Activated naive CD4-positive, alpha-beta T cell treated with Interleukin-2 at 50 U/mL for 16 hours (primary cell): ENCODE data around the gene NEURL1.
A peak's percentile ranks its signal among the peaks of the same experiment; 100 is the strongest.
"Not testable (repeated sequence)": the region's sequence is repeated elsewhere in the genome, so short reads cannot be mapped to it uniquely, and the experiment has no call there.

ENCODE experiments used
- DNase-seq: peaks from one replicate; pipeline ENCODE4 v3.0.0-alpha.2; 2020

Gene NEURL1

DNA sequence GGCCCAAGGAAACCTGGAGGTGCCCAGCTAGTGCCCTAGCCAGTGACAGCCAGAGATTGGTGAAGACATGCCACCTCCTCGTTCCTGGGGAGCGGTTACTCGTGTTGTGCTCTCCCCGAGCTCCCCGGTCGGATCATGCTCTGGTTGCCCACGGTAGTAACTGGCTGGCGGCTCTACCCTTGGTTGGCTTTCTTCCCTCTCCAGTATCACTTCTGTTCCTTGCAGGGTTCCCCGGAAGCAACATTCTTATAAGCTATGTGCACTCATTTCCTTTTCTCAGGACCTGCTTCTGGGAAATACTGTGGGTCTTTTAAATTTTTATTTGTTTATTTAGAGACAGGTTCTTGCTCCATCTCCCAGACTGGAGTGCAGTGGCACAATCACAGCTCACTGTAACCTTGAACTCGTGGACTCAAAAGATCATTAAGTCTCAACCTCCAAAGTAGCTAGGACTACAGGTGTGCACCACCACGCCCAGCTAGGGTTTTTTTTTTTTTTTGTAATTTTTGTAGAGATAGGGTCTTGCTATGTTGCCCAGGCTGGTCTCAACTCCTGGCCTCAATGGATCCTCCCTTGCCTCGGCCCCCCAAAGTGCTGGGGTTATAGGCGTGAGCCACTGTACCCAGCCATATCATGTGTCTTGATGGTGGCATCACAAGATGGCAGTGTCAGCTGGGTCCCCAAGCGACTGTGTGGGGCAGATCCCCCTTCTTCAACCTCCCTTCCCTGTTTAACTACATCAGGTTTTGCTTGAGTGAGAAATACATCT is 27.9 kb upstream of the NEURL1 start:
- DNase-seq, result no peak

DNA sequence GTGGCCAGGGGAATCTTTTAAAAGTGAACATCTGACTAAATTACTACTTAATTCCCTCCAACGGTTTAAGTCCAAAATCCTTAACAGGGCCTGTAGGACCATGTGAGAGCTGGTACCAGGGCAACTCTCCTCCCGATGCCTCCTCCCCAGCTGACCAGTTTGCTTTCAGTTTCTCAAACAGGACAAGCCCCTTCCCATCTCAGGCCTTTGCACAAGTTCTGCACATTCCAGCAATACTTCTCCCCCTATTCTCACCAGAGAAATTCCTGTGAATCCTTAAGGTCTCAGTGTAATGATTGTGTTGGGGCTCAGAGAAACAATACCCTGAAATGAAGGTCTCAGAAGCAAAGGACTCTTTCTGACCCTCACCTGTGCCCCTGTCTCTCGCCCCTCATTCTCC is 26.8 kb upstream of the NEURL1 start:
- DNase-seq, result no peak

DNA sequence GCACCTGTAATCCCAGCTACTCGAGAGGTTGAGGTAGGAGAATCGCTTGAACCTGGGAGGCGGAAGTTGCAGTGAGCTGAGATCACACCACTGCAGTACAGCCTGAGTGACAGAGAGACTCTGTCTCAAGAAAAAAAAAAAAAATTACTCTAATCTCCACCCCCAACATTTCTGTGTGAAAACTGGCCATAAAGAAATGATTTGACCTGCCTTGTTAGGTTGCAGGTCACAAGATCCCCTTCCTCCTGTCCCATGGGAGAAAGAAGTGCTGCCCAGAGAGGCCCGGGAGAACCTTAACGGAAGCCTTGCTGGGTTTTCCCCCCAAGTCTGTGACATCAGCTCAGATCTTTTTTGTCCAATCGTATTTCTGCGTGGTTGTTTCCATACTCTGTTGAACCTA is 26.1 kb upstream of the NEURL1 start:
- no peak for DNase-seq

DNA sequence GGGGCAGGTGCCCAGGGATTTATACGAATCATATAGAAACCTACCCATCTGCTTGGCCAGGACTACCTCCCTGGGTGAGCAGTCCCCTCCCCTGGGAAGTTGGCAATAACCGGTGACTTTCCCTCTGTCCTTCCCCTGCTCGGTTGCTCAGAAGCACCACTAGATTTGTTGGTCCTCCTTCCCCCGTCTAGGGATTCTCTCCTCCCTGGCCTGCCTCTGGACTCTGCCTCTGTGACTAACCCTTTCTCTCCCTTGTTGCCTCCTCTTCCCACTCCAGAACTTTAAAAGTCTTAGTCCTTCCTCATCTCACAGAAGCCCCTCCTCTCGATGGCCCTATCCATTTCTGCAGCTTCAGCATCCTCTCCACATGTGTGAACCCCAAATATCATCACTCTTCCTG is 24.3 kb upstream of the NEURL1 start:
- no peak for DNase-seq

DNA sequence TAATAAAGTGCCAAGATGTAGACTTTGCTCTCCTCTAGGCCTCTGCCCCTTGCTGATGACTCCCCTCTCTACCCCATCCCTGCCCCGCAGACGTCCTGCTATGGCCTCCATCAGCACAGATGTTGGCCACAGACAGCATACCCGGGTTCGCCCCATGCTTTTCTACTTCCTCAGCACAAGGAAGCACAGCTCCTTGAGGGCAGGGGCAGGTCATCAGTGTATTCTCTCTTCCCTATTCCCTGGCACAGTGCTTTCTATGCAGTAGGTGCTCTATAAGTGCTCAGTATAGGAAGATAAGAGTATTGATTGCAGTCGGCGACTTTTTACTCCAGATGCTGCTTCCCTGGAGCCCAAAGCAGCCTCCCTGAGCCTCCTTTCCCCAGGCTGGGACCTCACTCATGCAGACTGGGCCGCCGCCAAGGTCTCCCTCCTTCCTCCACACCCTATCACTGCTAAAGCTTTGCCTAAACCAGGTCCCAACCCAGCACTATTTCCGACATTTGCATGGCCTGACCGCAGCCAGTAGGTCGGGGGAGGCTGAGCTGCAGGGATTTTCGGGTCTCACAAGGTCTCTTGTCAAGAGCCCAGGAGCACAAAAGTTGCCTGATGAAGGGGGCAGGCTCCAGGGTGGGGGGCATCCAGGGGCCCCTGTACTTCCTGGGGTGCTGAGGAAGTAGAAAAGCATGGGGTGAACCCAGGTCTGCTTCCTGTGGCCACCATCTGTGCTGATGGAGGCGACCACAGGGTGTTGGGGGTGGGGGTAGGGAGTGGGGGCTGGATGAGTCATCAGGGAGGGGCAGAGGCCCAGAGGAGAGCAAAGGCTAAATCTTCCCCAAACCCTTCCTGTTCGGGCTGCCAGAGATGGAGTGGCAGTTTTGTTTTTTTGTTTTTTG is 22.5 kb upstream of the NEURL1 start:
- DNase-seq, result peak; percentile 65

DNA sequence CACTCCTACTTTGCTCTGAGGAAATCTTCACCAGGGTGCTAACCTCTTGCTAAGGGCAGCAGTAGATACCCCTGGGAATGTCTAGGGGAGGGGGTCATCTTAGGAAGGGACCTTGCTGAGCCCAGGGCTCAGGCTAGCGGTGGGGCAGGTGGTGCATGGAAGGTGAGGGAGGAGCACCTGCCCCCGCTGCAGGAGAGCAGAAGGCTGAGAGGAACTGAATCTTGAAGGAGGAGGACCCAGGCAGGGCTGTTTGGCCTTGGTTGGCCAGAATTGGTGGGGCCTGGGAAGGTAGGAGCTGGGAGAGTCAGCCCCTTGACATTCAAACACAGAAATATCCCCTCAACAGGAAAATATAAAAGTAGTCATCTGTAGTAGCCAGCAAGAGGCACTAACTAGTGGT is 21.5 kb upstream of the NEURL1 start:
- DNase-seq, result no peak

DNA sequence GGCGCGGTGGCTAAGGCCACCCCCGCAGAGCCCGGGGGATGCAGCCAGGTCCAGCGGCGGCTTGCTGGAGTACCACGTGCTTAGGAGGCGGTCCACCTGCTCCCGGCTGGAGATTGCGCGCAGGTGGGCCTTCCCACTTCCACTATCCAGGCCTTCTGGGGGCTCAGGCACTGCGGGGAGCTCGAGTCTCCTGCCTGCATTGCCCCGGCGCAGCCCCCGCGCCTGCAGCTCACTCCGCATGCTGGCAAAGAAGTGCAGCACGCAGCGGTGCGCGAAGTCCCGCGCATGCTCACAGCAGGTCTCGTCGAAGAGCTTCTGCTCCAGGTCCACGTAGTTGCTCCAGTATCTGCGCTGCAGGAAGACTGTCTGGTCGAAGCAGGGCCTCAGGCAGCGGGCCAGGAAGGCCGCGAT is 20.2 kb upstream of the NEURL1 start:
- no peak for DNase-seq

DNA sequence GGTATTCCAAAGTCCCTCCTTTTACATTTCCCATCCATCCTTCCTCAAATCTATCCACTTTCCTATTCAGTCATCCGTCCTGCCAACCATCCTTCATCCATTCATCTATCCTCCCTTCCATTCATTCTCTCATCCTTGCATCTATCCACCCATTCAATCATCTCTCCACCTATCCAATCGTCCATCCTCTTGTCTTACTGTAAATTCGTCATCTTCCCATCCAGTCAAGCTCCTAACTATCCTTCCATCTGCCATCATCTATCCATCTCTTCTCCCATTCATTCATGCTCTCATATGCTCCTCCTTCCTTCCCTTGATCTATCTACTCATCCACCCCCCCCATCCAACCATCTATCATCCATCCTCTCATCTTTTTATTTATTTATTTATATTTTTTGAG is 19.4 kb upstream of the NEURL1 start:
- DNase-seq, result no peak

DNA sequence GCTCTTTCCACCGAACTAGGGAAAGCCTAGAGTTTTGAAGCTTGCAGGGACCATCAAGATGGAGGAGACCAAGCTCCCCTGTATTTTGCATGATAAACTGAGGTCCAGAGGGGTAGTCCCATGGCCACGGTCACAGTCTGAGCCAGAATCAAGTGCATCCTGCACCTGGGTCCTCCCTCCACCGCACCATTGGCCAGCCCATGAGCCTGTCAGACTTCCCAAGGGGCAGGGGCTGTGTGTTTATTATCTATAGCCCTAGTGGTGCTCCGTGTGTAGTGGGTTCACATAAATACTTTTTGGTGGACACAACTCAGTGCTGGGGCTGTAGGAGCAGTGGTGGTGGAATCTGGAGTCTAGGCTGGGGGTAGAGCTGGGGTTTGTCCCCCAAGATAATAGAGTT is 18.1 kb upstream of the NEURL1 start:
- no peak for DNase-seq

DNA sequence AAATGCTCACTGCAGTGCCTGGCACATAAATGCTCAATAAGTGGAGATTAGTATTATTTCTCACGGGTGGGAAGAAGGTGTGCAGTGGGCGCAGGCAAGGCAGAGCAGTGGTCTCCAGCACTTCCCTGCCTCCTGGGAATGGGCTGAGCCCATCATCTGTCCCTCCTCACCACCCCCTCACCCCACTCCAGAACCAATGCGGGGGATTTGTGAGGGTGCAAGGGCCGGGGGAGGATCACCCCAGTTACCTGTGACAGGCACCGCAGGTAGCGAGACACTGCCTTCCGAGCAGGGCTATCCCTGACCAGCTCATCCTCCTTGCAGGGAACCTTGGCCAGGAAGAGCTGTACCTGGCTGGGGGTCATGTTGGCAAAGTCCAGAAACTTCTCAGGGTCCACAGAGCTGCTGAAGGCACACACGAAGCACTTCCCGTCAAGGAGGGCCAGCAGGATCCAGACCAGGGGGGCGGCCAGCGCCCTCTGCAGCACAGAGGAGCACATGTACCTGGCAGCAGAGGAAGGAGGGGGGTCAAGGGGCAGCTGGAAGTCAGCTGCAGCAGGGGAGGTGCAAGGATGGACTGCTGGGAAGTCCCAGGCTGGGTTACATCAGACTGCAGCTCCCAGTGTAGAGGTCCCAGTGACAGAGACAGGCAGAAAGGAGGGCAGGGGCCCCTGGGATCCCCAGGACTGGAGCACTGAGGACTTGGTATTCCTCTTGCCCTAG is 17.3 kb upstream of the NEURL1 start:
- DNase-seq, result no peak

DNA sequence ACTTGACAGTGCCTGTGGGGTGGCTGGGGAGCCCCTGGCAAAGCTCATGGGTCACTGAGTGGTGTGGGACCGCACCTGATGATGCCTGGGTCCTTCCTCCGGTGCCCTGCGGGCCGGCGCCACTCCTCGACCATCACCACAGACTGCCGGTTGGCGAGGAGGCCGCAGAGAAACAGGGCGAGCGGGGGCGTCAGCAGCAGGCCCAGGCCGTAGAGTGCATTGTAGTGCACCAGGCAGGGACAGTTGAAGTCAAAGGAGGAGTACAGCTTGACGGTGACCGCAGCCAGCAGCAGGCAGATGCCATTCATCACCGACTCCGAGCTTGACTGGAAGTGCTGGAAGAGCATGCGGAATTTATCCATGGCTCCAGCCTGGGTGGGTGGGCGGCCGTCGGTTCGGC is 14.8 kb upstream of the NEURL1 start:
- no peak for DNase-seq

DNA sequence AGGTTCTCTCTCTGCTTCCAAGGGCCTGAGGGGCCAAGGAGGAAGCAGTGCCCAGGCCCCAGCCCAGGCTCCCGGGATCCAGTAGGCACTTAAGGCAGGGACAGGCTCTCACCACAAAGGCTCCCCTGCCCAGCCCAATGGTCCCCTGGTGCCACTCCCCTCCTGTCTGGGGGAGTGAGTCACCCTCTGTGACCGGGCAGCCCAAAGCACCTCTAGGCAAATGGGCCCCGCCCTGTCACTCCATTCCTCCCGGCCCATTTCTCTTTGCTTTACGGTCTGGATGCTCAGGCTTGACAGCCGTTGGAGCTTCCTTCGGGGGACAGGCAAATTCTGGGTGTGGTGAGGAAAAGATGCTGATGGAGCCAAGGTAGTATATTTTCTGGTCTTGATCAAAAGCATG is 14.4 kb upstream of the NEURL1 start, which contains the start of gene CALHM3:
TSS of gene CALHM3 (minus strand) at position 106 of the 400 bp plus-strand sequence. CDS start 208 bp downstream, outside the sequence.
- no peak for DNase-seq

DNA sequence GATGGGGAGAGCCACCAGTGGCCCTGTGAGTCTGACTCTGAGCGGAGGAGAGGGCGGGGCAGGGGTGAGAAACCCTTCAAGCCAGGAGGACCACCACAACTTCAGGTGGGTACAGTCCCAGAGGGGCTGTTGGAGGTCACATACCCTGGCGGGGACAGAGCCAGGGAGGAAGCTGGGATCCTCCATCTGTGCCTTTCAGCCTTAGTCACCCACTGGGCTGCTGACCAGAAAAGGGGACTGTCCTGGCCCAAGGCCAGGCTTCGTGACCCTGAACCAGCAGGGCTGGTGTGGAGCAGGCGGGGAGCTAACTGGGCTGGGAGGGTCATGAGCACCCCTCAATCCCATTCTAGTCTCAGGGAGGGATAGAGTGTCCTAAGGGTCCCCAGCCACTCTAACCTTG is 13.0 kb upstream of the NEURL1 start:
- no peak for DNase-seq

DNA sequence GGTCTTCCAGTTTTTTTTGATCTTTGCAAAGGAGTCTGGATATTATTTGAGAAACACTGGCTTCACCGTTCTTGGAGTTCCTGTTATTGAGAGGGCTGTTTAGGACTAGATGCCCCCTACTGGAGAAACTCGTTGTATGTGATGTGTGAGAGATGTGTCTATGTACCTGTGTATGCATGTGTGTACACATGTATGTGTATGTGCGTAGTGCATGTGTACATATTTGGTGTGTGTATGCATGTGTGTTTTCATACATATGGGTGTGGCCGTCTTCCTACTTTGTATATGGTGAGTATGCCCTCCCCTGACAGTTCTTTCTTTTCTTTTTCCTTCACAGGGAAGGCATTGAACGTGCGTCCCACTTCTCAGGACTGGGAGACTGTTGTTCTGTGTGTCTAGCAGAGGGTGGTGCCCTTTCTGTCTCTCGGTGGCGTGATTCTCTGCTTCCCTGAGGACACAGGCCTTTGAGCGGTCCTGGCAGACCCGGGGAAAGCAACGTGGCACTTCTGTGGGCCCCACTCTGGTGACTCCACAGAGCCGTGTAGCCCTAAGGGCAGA is 11.5 kb upstream of the NEURL1 start:
- no peak for DNase-seq

DNA sequence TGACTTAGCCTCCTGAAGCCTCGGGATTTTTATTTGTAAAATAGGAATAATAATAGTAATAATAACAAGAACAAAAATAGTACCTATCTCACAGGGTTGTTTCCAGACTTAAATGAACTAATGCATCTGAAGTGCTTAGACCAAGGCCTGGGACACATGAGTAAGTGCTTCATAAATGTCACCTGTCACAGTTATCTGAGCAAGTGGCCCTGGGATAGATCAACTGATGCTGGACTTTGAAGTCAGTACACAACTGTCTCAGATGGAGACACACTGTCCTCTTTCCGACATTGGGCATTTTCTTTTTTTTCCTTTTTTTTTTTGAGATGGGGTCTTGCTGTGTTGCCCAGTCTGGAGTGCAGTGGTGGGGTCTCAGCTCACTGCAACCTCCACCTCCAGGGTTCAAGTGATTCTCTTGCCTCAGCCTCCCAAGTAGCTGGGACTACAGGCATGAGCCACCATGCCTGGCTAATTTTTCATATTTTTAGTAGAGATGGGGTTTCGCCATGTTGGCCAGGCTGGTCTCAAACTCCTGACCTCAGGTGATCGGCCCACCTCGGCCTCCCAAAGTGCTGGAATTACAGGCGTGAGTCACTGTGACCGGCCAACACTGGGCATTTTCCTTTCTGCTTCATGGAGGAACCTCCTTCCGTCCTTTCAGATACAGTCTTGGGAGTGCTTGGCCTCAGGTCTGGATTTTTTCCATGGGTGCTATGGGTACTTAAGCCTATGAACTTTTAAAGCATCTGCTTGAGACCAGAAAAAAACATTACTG is 6.7 kb upstream of the NEURL1 start:
- not testable (repeated sequence) for DNase-seq

DNA sequence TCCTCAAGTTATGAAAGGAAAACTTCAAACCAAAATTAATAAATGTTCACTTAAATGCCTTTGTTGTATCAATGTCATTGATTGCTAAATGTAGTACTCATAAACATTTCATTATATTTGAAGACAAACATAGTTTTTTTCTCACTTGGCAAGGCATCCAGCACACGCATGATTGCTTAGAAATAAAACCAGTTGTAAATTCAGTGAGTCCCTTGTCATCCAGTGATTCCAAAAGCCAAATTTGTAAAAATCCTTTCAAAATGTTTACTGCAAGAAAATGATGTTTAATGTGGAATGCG is 6.1 kb upstream of the NEURL1 start:
- no peak for DNase-seq

DNA sequence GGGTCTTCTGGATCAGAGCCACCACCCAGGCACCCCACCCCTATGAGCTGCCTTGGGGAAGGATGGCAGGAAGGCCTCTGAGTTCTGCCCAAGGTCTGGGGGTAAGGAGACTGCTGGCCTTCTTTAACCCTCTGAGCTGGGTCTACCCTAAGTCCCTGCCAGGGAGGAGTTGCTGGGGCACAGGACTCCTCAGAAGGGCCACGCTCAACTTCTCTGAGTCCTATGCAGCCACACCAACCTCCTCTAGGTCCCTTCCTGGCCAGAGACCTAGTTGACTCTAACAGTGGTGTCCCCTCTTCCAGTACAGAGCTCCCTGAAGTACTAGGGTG is 2.6 kb upstream of the NEURL1 start:
- DNase-seq, result no peak

DNA sequence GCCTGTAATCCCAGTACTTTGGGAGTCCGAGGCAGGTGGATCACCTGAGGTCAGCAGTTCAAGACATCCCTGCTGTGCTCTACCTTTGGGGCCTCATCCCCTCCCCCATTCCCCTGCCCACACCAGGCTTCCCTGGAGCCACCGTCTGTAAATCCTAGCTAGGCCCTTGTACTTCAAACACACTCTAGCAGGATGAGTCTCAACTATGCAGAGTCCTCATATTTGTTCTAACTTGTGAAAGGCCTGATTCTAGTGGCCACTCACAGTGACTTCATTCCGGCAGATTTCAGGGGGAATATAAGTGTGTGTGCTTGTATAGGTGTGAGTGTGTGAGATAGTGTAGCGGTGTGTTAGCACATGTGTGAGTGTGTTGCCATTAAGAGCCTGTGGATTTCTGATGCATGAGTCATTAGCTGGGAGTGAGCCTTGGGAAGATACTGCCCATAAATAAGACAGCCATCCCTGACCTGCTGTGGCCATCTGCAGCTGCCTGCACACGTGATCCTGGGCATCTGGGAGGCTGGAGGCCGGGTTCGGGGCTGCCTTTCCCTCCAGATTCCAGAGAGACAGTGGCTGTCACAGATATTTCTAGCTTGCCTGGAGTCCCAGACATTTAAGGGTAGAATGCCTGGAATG is 1.7 kb upstream of the NEURL1 start:
- no peak for DNase-seq

DNA sequence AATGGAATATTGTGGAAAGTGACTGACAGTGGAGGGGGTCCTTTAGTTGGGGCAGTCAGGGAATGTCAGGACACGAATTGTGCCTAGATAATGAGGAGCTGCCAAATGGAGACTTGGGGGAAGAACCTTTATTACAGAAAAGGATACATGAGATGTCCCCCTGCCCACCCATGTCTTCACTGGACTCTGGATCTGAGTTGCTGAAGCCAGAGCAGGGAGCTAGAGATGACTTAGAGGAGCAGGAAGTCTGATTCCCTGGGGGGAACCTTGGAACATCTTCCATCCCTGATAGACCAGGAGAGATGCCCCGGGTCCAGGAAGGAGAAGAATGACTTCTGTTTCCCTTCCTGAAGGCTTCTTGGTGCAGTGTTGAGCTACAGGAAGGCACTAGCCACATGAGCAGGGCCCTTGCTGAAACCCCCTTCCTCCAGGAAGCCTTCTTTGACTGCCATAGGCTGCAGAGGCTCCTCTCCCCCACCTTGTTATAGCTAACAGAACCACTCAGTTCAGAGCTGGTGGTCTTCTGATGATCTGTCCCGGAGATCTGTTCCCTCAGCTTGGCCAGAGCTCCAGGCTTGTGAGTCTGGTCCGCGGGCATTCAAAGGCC is 747 bp upstream of the NEURL1 start:
- DNase-seq, result no peak

DNA sequence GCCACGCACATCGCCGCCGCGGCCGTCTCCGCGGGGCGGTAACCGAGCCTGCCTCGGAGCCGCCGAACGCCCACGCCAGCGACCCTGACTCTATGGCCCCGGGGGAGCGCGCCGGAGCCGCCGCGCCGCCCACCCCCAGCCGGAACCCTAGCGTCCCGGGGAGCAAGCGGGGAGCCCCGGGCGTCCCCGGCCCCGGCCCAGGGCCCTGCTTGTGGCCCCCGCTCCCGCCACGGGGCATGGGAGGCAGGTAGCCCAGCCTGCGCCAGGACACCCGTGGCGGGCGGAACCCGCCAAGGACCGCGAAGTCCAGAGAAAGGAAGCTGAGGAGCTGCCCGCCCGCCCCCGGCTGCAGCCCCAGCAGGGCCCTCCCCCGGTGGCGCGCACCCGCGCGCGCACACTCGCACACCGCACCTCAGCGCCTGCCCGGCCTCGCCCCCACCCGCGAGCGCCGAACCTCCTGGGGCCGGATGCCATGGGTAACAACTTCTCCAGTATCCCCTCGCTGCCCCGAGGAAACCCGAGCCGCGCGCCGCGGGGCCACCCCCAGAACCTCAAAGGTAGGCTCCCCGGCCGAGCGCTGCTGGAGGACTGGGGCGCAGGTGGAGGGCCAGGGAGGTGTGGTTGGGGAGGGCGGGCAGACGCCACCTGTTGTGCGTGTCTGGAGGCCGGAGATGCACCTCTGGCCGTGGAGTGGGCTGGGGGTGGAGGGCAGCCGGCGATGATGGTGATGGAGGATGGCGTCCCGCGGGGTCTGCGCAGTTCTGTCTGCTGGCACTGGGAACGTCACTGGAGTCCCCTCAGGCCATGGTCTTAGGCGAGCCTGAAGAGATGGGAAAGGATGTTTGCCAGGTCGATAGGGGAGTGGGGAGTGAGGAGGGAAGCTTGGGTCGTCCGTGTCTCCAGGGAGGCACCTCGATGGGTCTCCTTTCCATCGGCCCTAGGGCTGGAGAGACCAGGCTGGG is 692 bp downstream of the NEURL1 start:
- peak; percentile 28 for DNase-seq

DNA sequence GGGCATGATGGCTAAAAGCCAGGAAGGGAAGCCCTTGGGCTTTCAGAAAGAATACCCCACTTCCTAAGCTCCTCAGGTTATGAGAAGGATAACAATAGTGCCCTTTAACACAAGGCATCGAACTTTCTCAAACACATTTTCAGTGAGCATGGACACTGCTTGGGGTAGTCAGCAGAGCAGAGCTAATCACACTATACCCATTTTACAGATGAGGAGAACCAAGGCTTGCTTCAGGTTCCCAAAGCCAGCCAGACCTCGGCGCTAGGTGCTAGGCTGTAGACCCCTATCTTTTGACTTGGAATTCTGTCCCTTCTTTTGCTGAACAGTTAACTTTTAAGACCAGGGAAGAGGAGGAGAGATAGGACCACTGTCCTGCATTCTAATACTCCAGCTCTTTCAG is 1.8 kb downstream of the NEURL1 start:
- DNase-seq, result no peak
